OCI-LY7 (cell line): ENCODE measurements around the gene DEPDC7. TPM values are rescaled to one million over a fixed set of nuclear protein-coding genes. Genes with fewer than 3 reads are reported as not detected.

Source experiments
- BruUV-seq: library from RNA; stranded (reverse); fragments of 400-500 nt; replicated peaks from 2 replicates; lab custom pipeline; 2021; lab: Mats Ljungman, UMichigan
- CTCF ChIA-PET: fragments of 300-600 bp; sonication (Branson Sonifier 250); formaldehyde crosslinking; loops from one replicate; lab custom pipeline; 2022; ENCODE audit warnings: antibody characterized with exemption; ENCODE audit not compliant: unreplicated experiment; lab: Charles Lee
- POLR2A ChIA-PET: fragments of 300-600 bp; sonication (Branson Sonifier 250); formaldehyde crosslinking; loops from one replicate; lab custom pipeline; 2022; ENCODE audit warnings: antibody characterized with exemption; lab: Charles Lee
- DNase-seq: peaks from one replicate; pipeline ENCODE4 v3.0.0-alpha.2; 2015; ENCODE audit warnings: low spot score
- H2AFZ ChIP-seq: fragments of 200-600 bp; sonication (generic), shearing (Covaris generic); 2 replicates; pipeline ENCODE4 v1.6.1; 2014; ENCODE audit warnings: mild to moderate bottlenecking, antibody characterized with exemption, low read length, moderate library complexity
- H3K27ac ChIP-seq: fragments of 200-600 bp; sonication (generic); 2 replicates; pipeline ENCODE4 v1.5.1; 2014; ENCODE audit warnings: mixed run types, low read depth, mild to moderate bottlenecking, moderate library complexity, low read length, inconsistent platforms; ENCODE audit not compliant: poor library complexity, severe bottlenecking
- H3K36me3 ChIP-seq: fragments of 200-600 bp; sonication (generic); 2 replicates; pipeline ENCODE4 v1.6.1; 2014; ENCODE audit warnings: mild to moderate bottlenecking, antibody characterized with exemption, low read length, moderate library complexity, mixed read lengths; ENCODE audit not compliant: insufficient read depth
- H3K4me1 ChIP-seq: fragments of 200-600 bp; sonication (generic); 2 replicates; pipeline ENCODE4 v1.5.1; 2014; ENCODE audit warnings: mild to moderate bottlenecking, low read length; ENCODE audit not compliant: insufficient read depth, poor library complexity, severe bottlenecking
- H3K4me2 ChIP-seq: fragments of 200-600 bp; sonication (generic); 2 replicates; pipeline ENCODE4 v1.6.1; 2014; ENCODE audit warnings: mild to moderate bottlenecking, low read length
- H3K4me3 ChIP-seq: fragments of 200-600 bp; sonication (generic); 2 replicates; pipeline ENCODE4 v1.5.1; 2014; ENCODE audit warnings: mild to moderate bottlenecking, low read depth, low read length; ENCODE audit not compliant: poor library complexity, severe bottlenecking
- H3K79me2 ChIP-seq: fragments of 200-600 bp; sonication (generic); 2 replicates; pipeline ENCODE4 v1.6.1; 2016; ENCODE audit warnings: low read depth, mild to moderate bottlenecking, low read length, moderate library complexity, mixed read lengths; ENCODE audit not compliant: insufficient read depth
- H3K9me2 ChIP-seq: fragments of 200-600 bp; sonication (generic); 2 replicates; pipeline ENCODE4 v1.6.1; 2016; ENCODE audit warnings: mild to moderate bottlenecking, low read length, mixed read lengths; ENCODE audit not compliant: insufficient read depth
- H3K9me3 ChIP-seq: fragments of 200-600 bp; sonication (generic); 2 replicates; pipeline ENCODE4 v1.6.1; 2014; ENCODE audit warnings: mild to moderate bottlenecking, mixed run types, low read length, mixed read lengths
- H4K20me1 ChIP-seq: fragments of 200-600 bp; sonication (generic); 2 replicates; pipeline ENCODE4 v1.6.1; 2014; ENCODE audit warnings: mild to moderate bottlenecking, antibody characterized with exemption, low read length, moderate library complexity, mixed read lengths; ENCODE audit not compliant: insufficient read depth
- CTCF ChIP-seq: fragments of 200-600 bp; sonication (generic); conservative IDR thresholded peaks from 2 replicates; pipeline ENCODE4 v1.5.1; 2014; ENCODE audit warnings: mild to moderate bottlenecking, antibody characterized with exemption, low read length, moderate library complexity, mixed read lengths
- EZH2phosphoT487 ChIP-seq: fragments of 200-600 bp; sonication (generic); IDR thresholded peaks from 2 replicates; pipeline ENCODE4 v1.6.1; 2018; ENCODE audit warnings: low read depth, borderline replicate concordance, mild to moderate bottlenecking, mixed run types, antibody characterized with exemption, low read length, moderate library complexity, mixed read lengths
- intact Hi-C: fragments of 100-400 bp; cut with micrococcal nuclease; formaldehyde crosslinking; loops from one replicate; pipeline ENCODE4 v1.10.0; 2022; ENCODE audit not compliant: unreplicated experiment
- total RNA-seq, 2 experiments: library from RNA; depleted of rRNA in 1 of 2; stranded (reverse); fragments of >200 nt in 1 of 2; shearing (Covaris generic) in 1 of 2; gene quantifications; 2 replicates each; pipeline ENCODE4 v1.2.3, GENCODE V29; 2014 to 2022

The DEPDC7 gene
- total RNA-seq, 2 experiments from 2014 or later = 0.66 to 1.5 TPM

- no peak overlapping the region for H3K4me2 ChIP-seq
- no peaks in the 10 kb centered on the region for H3K4me1 ChIP-seq
- no peaks in the 10 kb centered on the region for H3K9me2 ChIP-seq
- intact Hi-C loops = no loop called here
- no TSS peak for BruUV-seq
- H3K79me2 ChIP-seq = no peaks in the 10 kb centered on the region
- ChIA-PET POLR2A (interaction anchor here (1.5 to 2.2 kb wide), 2 partner anchors 9 to 15 kb away, joined by 4 to 6 read pairs; no protein-coding TSS in a partner anchor), CTCF (no interaction called here)
- no peak overlapping the region for H2AFZ ChIP-seq
- no peak overlapping the region for H3K27ac ChIP-seq
- no peak for DNase-seq
- TF ChIP-seq EZH2phosphoT487 = no peak
- TF ChIP-seq CTCF = no peak
- H4K20me1 ChIP-seq = no peaks in the 10 kb centered on the region
- no peaks in the 10 kb centered on the region for H3K36me3 ChIP-seq
- H3K9me3 ChIP-seq = no peaks in the 10 kb centered on the region
- no peak overlapping the region for H3K4me3 ChIP-seq
These were observed 1.8 kb downstream of the DEPDC7 start for GRCh38 chr11:33017478-33017877.

- no peak overlapping the region for H3K27ac ChIP-seq
- H3K36me3 ChIP-seq = no peaks in the 10 kb centered on the region
- H4K20me1 ChIP-seq = no peaks in the 10 kb centered on the region
- intact Hi-C loops = no loop called here
- no peaks in the 10 kb centered on the region for H3K9me3 ChIP-seq
- H3K4me3 ChIP-seq = no peak overlapping the region
- H3K4me1 ChIP-seq = no peaks in the 10 kb centered on the region
- no peak overlapping the region for H2AFZ ChIP-seq
- H3K79me2 ChIP-seq = no peaks in the 10 kb centered on the region
- POLR2A ChIA-PET = no interaction called here
- CTCF ChIA-PET = no interaction called here
- no peak for DNase-seq
- TF ChIP-seq CTCF (no peak), EZH2phosphoT487 (no peak)
- H3K4me2 ChIP-seq = no peak overlapping the region
- BruUV-seq = no TSS peak
- H3K9me2 ChIP-seq = no peaks in the 10 kb centered on the region
These were observed 2.3 kb downstream of the DEPDC7 start for GRCh38 chr11:33017965-33018364.

GRCh38 chr11:33018840-33019239, 3.2 kb downstream of the DEPDC7 start:
- BruUV-seq = no TSS peak
- Histone ChIP-seq H3K4me2 (no peak overlapping the region), H4K20me1 (no peaks in the 10 kb centered on the region), H3K9me2 (no peaks in the 10 kb centered on the region), H3K9me3 (no peaks in the 10 kb centered on the region), H3K79me2 (no peaks in the 10 kb centered on the region), H3K4me3 (no peak overlapping the region), H3K4me1 (no peaks in the 10 kb centered on the region), H3K27ac (no peak overlapping the region), H3K36me3 (no peaks in the 10 kb centered on the region), H2AFZ (no peak overlapping the region)
- intact Hi-C loops = no loop called here
- ChIA-PET POLR2A (no interaction called here), CTCF (no interaction called here)
- TF ChIP-seq CTCF = no peak
- TF ChIP-seq EZH2phosphoT487 = no peak
- no peak for DNase-seq
